HepG2 (cell line): ENCODE results near the gene KRT6C. TPM values are rescaled to one million over a fixed set of nuclear protein-coding genes. Genes with fewer than 3 reads are reported as not detected.

Source experiments
- ATAC-seq: fragments of 200-7000 bp; cut with Tn5 transposase; 3 replicates; pipeline ENCODE4 v1.9.1; 2020; ENCODE audit warnings: mild to moderate bottlenecking, moderate library complexity
- BruUV-seq: library from RNA; stranded (reverse); fragments of 400-500 nt; replicated peaks from 2 replicates; lab custom pipeline; 2021; lab: Mats Ljungman, UMichigan
- CTCF ChIA-PET: fragments of 300-600 bp; formaldehyde crosslinking; extraction: SDS; loops from one replicate; lab custom pipeline; 2021; ENCODE audit warnings: low total read pairs, inconsistent platforms, low intra/inter-chr PET ratio; lab: Yijun Ruan, JAX
- POLR2A ChIA-PET: fragments of 350-600 bp; sonication (Branson Sonifier 250); formaldehyde crosslinking; loops from one replicate; lab custom pipeline; 2020; ENCODE audit warnings: antibody characterized with exemption, inconsistent platforms; lab: Yijun Ruan, JAX
- DNase-seq: peaks from one replicate; pipeline ENCODE4 v3.0.0-alpha.2; 2015; ENCODE audit warnings: low spot score
- FAIRE-seq: peaks from 3 replicates; lab custom pipeline; 2011; peaks lifted over from hg19 to GRCh38; lab: Jason Lieb, UNC
- H2AFZ ChIP-seq: one replicate; pipeline ENCODE4 v1.6.1; 2011; ENCODE audit warnings: low read length, inconsistent platforms
- H3K27ac ChIP-seq: fragments of 300-600 bp; 3 replicates; pipeline ENCODE4 v1.8.0; 2011; ENCODE audit warnings: mixed run types, mild to moderate bottlenecking, mixed read lengths, low read length, inconsistent platforms; ENCODE audit not compliant: insufficient read depth; ENCODE audit errors: extremely low read length
- H3K27me3 ChIP-seq, 2 experiments: fragments of 200-600 bp in 1 of 2; 2 replicates in 1 of 2; 3 replicates in 1 of 2; pipeline versions ENCODE4 v1.6.0 to v1.8.0; 2011; ENCODE audit warnings: low read length in 2 of 2, mild to moderate bottlenecking in 2 of 2, moderate library complexity in 2 of 2, inconsistent platforms in 1 of 2; ENCODE audit not compliant: insufficient read depth in 2 of 2, control insufficient read depth in 1 of 2
- H3K36me3 ChIP-seq, 2 experiments: fragments of 200-600 bp in 1 of 2; replicated peaks in 1 of 2; 2 replicates in 1 of 2; 3 replicates in 1 of 2; pipeline versions ENCODE4 v1.5.1 to v1.8.0; 2011; ENCODE audit warnings: low read length in 2 of 2, inconsistent platforms in 1 of 2; ENCODE audit not compliant: insufficient read depth in 2 of 2, control insufficient read depth in 1 of 2
- H3K4me1 ChIP-seq: 2 replicates; pipeline ENCODE4 v1.5.1; 2012; ENCODE audit warnings: low read length, inconsistent platforms; ENCODE audit not compliant: insufficient read depth
- H3K4me2 ChIP-seq: 2 replicates; pipeline ENCODE4 v1.6.0; 2011; ENCODE audit warnings: low read depth, low read length, inconsistent platforms
- H3K4me3 ChIP-seq, 3 experiments: fragments of 200-600 bp in 1 of 3; sonication (generic), shearing (Covaris generic) in 1 of 3; replicated peaks in 1 of 3; 2 replicates each; pipeline ENCODE4 v1.5.1; 2011 to 2016; ENCODE audit warnings: low read length in 3 of 3, inconsistent platforms in 2 of 3, low read depth in 2 of 3, mild to moderate bottlenecking in 2 of 3, control low read depth in 1 of 3, mixed read lengths in 1 of 3; ENCODE audit not compliant: insufficient read depth in 1 of 3
- H3K79me2 ChIP-seq: one replicate; pipeline ENCODE4 v1.6.1; 2011; ENCODE audit warnings: low read length, inconsistent platforms; ENCODE audit not compliant: insufficient read depth
- H3K9ac ChIP-seq: 2 replicates; pipeline ENCODE4 v1.6.0; 2011; ENCODE audit warnings: mild to moderate bottlenecking, low read depth, low read length, inconsistent platforms; ENCODE audit not compliant: insufficient read depth
- H3K9me3 ChIP-seq: 2 replicates; pipeline ENCODE4 v1.5.1; 2012; ENCODE audit warnings: mild to moderate bottlenecking, low read length
- H4K20me1 ChIP-seq: 2 replicates; pipeline ENCODE4 v1.6.0; 2011; ENCODE audit warnings: inconsistent platforms, mild to moderate bottlenecking, low read length, moderate library complexity; ENCODE audit not compliant: insufficient read depth
- ARHGAP35 ChIP-seq: sonication (generic); formaldehyde crosslinking; IDR thresholded peaks from 2 replicates; pipeline ENCODE4 v1.9.0; 2022; ENCODE audit warnings: mild to moderate bottlenecking, inconsistent platforms, moderate library complexity, missing genetic modification reagents, borderline replicate concordance
- BRCA1 ChIP-seq: sonication (generic); formaldehyde crosslinking; IDR thresholded peaks from 2 replicates; pipeline ENCODE4 v1.4.0; 2020; ENCODE audit warnings: missing genetic modification reagents
- DBP ChIP-seq: sonication (generic); formaldehyde crosslinking; IDR thresholded peaks from 2 replicates; pipeline ENCODE4 v1.4.0; 2020; ENCODE audit warnings: missing genetic modification reagents; ENCODE audit errors: not compliant biosample characterization
- ISX ChIP-seq: sonication (generic); formaldehyde crosslinking; conservative IDR thresholded peaks from 2 replicates; pipeline ENCODE4 v1.5.0; 2020; ENCODE audit warnings: missing genetic modification reagents
- KLF15 ChIP-seq: sonication (generic); formaldehyde crosslinking; IDR thresholded peaks from 2 replicates; pipeline ENCODE4 v1.8.1; 2023; ENCODE audit warnings: borderline replicate concordance, mild to moderate bottlenecking, inconsistent platforms, missing genetic modification reagents, mixed read lengths
- LRRFIP1 ChIP-seq: sonication (generic); formaldehyde crosslinking; conservative IDR thresholded peaks from 2 replicates; pipeline ENCODE4 v1.4.0; 2020; ENCODE audit warnings: missing genetic modification reagents
- MED1 ChIP-seq: sonication (generic); formaldehyde crosslinking; IDR thresholded peaks from 2 replicates; pipeline ENCODE4 v1.4.0; 2020; ENCODE audit warnings: missing genetic modification reagents
- ZBTB7B ChIP-seq: sonication (generic); formaldehyde crosslinking; IDR thresholded peaks from 2 replicates; pipeline ENCODE4 v1.4.0; 2020; ENCODE audit warnings: missing genetic modification reagents
- ZKSCAN1 ChIP-seq: fragments of 150-350 bp; IDR thresholded peaks from 2 replicates; pipeline ENCODE4 v1.6.1; 2014; ENCODE audit warnings: low read length
- ZNF354B ChIP-seq: sonication (generic); formaldehyde crosslinking; IDR thresholded peaks from 2 replicates; pipeline ENCODE4 v1.8.0; 2022; ENCODE audit warnings: mild to moderate bottlenecking, missing genetic modification reagents
- ZNF484 ChIP-seq: sonication (generic); formaldehyde crosslinking; IDR thresholded peaks from 2 replicates; pipeline ENCODE4 v1.5.1; 2020; ENCODE audit warnings: mild to moderate bottlenecking, low read depth, missing genetic modification reagents, borderline replicate concordance
- ZNF670 ChIP-seq: sonication (generic); formaldehyde crosslinking; IDR thresholded peaks from 2 replicates; pipeline ENCODE4 v1.8.0; 2022; ENCODE audit warnings: mild to moderate bottlenecking, missing genetic modification reagents, borderline replicate concordance
- ZNF703 ChIP-seq: sonication (generic); formaldehyde crosslinking; IDR thresholded peaks from 2 replicates; pipeline ENCODE4 v1.5.1; 2020; ENCODE audit warnings: missing genetic modification reagents, mild to moderate bottlenecking, moderate library complexity, borderline replicate concordance
- ZNF816 ChIP-seq: sonication (generic); formaldehyde crosslinking; IDR thresholded peaks from 2 replicates; pipeline ENCODE4 v1.8.0; 2022; ENCODE audit warnings: missing genetic modification reagents, mild to moderate bottlenecking, borderline replicate concordance
- WGBS: methylation state at CpG from one replicate; pipeline ENCODE4 v1.1.6; 2017; ENCODE audit warnings: low lambda C conversion rate; 5-methylcytosine and 5-hydroxymethylcytosine counted together
- in situ Hi-C: cut with HindIII; loops from 2 replicates; pipeline ENCODE4 v1.10.0; 2017; ENCODE audit warnings: low pct_unique_long_range_greater_than_20kb; ENCODE audit not compliant: extremely low pct_ligation_motif_present
- intact Hi-C: fragments of 100-400 bp; cut with micrococcal nuclease; formaldehyde crosslinking; loops from one replicate; pipeline ENCODE4 v1.10.0; 2022; ENCODE audit not compliant: unreplicated experiment
- polyA plus RNA-seq, 8 experiments: library from polyadenylated mRNA; depleted of rRNA in 3 of 8; stranded (reverse) in 7 of 8; unstranded in 1 of 8; fragments of >200 nt; fragmentation: Illumina TruSeq in 4 of 8; extraction: Trizol in 4 of 8; gene quantifications; 2 replicates each; pipeline versions ENCODE4 v1.2.1 to v1.2.3, GENCODE V29; 2011 to 2016; ENCODE audit warnings: low read depth in 4 of 8, missing spikeins in 1 of 8, mixed read lengths in 1 of 8; ENCODE audit not compliant: insufficient read depth in 1 of 8
- total RNA-seq, 5 experiments: library from RNA; depleted of rRNA; stranded (reverse); fragments of >200 nt; fragmentation: Illumina TruSeq; extraction: Trizol; gene quantifications; 2 replicates each; pipeline ENCODE4 v1.2.3, GENCODE V29; 2016; ENCODE audit warnings: low read depth in 1 of 5
- TF ChIP-seq, protein P1 (sequence below): sonication (generic); formaldehyde crosslinking; IDR thresholded peaks from 2 replicates; pipeline ENCODE4 v1.4.0; 2020; ENCODE audit warnings: low read depth, missing genetic modification reagents
- TF ChIP-seq, protein P2 (sequence below): sonication (generic); formaldehyde crosslinking; IDR thresholded peaks from 2 replicates; pipeline ENCODE4 v1.8.0; 2022; ENCODE audit warnings: missing genetic modification reagents, mild to moderate bottlenecking, borderline replicate concordance

The KRT6C gene
- total and polyA plus RNA-seq, 2 of the 13 experiments (the other 11 are each of a cell fraction or from before 2014, with no cell fraction given), result 0.03 TPM; not detected in 1

DNA sequence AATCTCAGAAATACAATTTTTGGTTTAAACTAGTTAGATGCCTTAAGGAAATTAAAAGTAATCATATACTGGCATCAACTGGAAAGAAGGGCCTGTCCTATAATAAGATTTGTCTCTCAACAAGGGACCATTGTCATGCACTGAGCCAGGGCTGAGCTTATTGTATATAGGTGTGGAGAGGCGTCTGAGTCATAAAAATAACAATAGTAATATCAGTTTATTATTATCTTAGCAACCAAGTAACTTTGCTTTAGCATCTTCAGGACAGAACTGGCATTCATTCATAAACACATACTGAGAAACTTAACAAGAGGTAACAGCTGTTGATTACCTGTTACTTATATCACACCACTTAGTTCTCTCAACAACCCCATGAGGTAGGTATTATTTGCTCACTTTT lies 46.5 kb downstream of the KRT6C start:
- H2AFZ ChIP-seq, result no peak overlapping the region
- DNase-seq (no peak), ATAC-seq (no peak), FAIRE-seq (no peak)
- intact Hi-C loops (no loop called here), in situ Hi-C loops (no loop called here)
- POLR2A ChIA-PET, result no interaction called here
- H3K27me3 ChIP-seq, result peaks cover 3 to 35% of the 10 kb centered on the region in 2 experiments; a peak in 3 of 5 replicates
- WGBS, result 4% methylated on average over 1 of the region's 1 CpG
- H4K20me1 ChIP-seq, result no peaks in the 10 kb centered on the region
- H3K4me1 ChIP-seq, result no peaks in the 10 kb centered on the region
- BruUV-seq, result no TSS peak
- no peaks in the 10 kb centered on the region for H3K79me2 ChIP-seq
- no peak overlapping the region for H3K9ac ChIP-seq
- no peak overlapping the region for H3K4me2 ChIP-seq
- H3K27ac ChIP-seq, result no peak overlapping the region
- H3K36me3 ChIP-seq, result no peaks in the 10 kb centered on the region
- TF ChIP-seq ZKSCAN1 (no peak), ZNF816 (no peak), ZNF484 (CRISPR knock-in tag) (no peak), ZNF354B (CRISPR knock-in tag) (no peak), LRRFIP1 (CRISPR knock-in tag) (no peak), MED1 (CRISPR knock-in tag) (no peak), ZNF703 (CRISPR knock-in tag) (no peak), BRCA1 (CRISPR knock-in tag) (no peak), ARHGAP35 (CRISPR knock-in tag) (no peak), ZNF670 (no peak), KLF15 (CRISPR knock-in tag) (no peak), DBP (CRISPR knock-in tag) (no peak), ZBTB7B (CRISPR knock-in tag) (no peak), ISX (CRISPR knock-in tag) (no peak)
- TF ChIP-seq, protein P1, sequence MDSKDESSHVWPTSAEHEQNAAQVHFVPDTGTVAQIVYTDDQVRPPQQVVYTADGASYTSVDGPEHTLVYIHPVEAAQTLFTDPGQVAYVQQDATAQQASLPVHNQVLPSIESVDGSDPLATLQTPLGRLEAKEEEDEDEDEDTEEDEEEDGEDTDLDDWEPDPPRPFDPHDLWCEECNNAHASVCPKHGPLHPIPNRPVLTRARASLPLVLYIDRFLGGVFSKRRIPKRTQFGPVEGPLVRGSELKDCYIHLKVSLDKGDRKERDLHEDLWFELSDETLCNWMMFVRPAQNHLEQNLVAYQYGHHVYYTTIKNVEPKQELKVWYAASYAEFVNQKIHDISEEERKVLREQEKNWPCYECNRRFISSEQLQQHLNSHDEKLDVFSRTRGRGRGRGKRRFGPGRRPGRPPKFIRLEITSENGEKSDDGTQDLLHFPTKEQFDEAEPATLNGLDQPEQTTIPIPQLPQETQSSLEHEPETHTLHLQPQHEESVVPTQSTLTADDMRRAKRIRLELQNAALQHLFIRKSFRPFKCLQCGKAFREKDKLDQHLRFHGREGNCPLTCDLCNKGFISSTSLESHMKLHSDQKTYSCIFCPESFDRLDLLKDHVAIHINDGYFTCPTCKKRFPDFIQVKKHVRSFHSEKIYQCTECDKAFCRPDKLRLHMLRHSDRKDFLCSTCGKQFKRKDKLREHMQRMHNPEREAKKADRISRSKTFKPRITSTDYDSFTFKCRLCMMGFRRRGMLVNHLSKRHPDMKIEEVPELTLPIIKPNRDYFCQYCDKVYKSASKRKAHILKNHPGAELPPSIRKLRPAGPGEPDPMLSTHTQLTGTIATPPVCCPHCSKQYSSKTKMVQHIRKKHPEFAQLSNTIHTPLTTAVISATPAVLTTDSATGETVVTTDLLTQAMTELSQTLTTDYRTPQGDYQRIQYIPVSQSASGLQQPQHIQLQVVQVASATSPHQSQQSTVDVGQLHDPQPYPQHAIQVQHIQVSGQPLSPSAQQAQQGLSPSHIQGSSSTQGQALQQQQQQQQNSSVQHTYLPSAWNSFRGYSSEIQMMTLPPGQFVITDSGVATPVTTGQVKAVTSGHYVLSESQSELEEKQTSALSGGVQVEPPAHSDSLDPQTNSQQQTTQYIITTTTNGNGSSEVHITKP (CRISPR knock-in tag), result no peak
- TF ChIP-seq, protein P2, sequence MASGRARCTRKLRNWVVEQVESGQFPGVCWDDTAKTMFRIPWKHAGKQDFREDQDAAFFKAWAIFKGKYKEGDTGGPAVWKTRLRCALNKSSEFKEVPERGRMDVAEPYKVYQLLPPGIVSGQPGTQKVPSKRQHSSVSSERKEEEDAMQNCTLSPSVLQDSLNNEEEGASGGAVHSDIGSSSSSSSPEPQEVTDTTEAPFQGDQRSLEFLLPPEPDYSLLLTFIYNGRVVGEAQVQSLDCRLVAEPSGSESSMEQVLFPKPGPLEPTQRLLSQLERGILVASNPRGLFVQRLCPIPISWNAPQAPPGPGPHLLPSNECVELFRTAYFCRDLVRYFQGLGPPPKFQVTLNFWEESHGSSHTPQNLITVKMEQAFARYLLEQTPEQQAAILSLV (CRISPR knock-in tag), result no peak
- TF ChIP-seq, all 625 proteins: peak for 0
- Histone ChIP-seq H3K4me3 (no peak overlapping the region), H3K9me3 (no peaks in the 10 kb centered on the region)
- CTCF ChIA-PET, result no interaction called here
